ENCODE results near the gene LRRC37B. TPM values are rescaled to one million over a fixed set of nuclear protein-coding genes. Genes with fewer than 3 reads are reported as not detected.

LRRC37B gene
- polyA plus RNA-seq, 3 donors: 1.8 to 31.2 (median 2.1) TPM

GRCh38 chr17:32102646-32103186 is 95.5 kb downstream of the LRRC37B start:
- TF ChIP-seq CTCF (IDR thresholded peaks at IDR 0.05): no peak
- no peaks in the 10 kb centered on the region for H3K27me3 ChIP-seq (ENCODE audit: control insufficient read depth in 2 of 2, insufficient read depth in 2 of 2, low read length in 2 of 2)
- Mint-ChIP-seq H3K36me3 (no peaks in the 10 kb centered on the region), H3K27me3 (ENCODE audit: low read depth in 3 of 3) (peaks cover 0 to 4% (median 0%) of the 10 kb centered on the region in 3 donors), H3K9me3 (peaks cover 0 to 1% (median 0%) of the 10 kb centered on the region in 7 donors), H3K4me3 (no peak overlapping the region), H3K4me1 (peaks cover 35% of the 10 kb centered on the region), H3K27ac (no peak overlapping the region)
- no peak overlapping the region for H3K4me3 ChIP-seq (replicated peaks in 1 of 3; ENCODE audit: low read depth in 2 of 3, low read length in 3 of 3)
- no peaks in the 10 kb centered on the region for H3K79me2 ChIP-seq (ENCODE audit: insufficient read depth, low read length)
- 100% methylated on average over 2 of the region's 5 CpGs for WGBS (ENCODE audit: insufficient coverage)
- no peak overlapping the region for H3K4me2 ChIP-seq (replicated peaks; ENCODE audit: extremely low read depth, low read length, poor library complexity, severe bottlenecking)
- H3K36me3 ChIP-seq (replicated peaks in 1 of 2; ENCODE audit: control insufficient read depth in 1 of 2, insufficient read depth in 2 of 2, low read length in 2 of 2): no peaks in the 10 kb centered on the region
- no peaks in the 10 kb centered on the region for H3K9me3 ChIP-seq (replicated peaks in 1 of 2; ENCODE audit: control insufficient read depth in 1 of 2, insufficient read depth in 1 of 2, low read length in 2 of 2)
- H3K27ac ChIP-seq (ENCODE audit: low read depth in 1 of 2, low read length in 2 of 2): no peak overlapping the region
- H2AFZ ChIP-seq (ENCODE audit: insufficient read depth, low read depth, low read length, poor library complexity, severe bottlenecking): no peak overlapping the region
- no peak overlapping the region for H3K9ac ChIP-seq (ENCODE audit: insufficient read depth, low read length, poor library complexity, severe bottlenecking)
- intact Hi-C loops (cut with micrococcal nuclease): no loop called here
- no peaks in the 10 kb centered on the region for H4K20me1 ChIP-seq (ENCODE audit: insufficient read depth, low read length)
- peaks cover 26 to 32% of the 10 kb centered on the region in 2 donors for H3K4me1 ChIP-seq (ENCODE audit: control insufficient read depth in 1 of 2, insufficient read depth in 2 of 2, low read length in 2 of 2)
- no peak for DNase-seq

Small RNA genes lying within 50 kb of the gene (small RNA-seq; reads per million reads assigned to genes)
- gene AC090616.4 (ENCODE audit: insufficient read length, low read depth): not detected
- gene RNA5SP437 (ENCODE audit: insufficient read length, low read depth): not detected

Other genes with a start within 250 kb of the LRRC37B start
- 10 to 100 TPM; 11.7 to 40.0 (median 38.9) TPM for gene COPRS, start 148.1 kb upstream of the LRRC37B start, polyA plus RNA-seq
- gene UTP6, start 105.7 kb upstream of the LRRC37B start, polyA plus RNA-seq: 10 to 100 TPM; 21.6 to 50.5 (median 43.3) TPM
- 1 to 10 TPM; 6.3 to 9.9 (median 7.9) TPM for gene SUZ12, start 70.4 kb upstream of the LRRC37B start, polyA plus RNA-seq
- gene RHOT1, start 135.1 kb downstream of the LRRC37B start, polyA plus RNA-seq: 10 to 100 TPM; 45.9 to 60.5 (median 51.9) TPM